Measurements from ENCODE around the gene BSCL2. TPM values are rescaled to one million over a fixed set of nuclear protein-coding genes. Genes with fewer than 3 reads are reported as not detected.

The BSCL2 gene
- total RNA-seq, 1 donor, result 43.5 TPM

DNA sequence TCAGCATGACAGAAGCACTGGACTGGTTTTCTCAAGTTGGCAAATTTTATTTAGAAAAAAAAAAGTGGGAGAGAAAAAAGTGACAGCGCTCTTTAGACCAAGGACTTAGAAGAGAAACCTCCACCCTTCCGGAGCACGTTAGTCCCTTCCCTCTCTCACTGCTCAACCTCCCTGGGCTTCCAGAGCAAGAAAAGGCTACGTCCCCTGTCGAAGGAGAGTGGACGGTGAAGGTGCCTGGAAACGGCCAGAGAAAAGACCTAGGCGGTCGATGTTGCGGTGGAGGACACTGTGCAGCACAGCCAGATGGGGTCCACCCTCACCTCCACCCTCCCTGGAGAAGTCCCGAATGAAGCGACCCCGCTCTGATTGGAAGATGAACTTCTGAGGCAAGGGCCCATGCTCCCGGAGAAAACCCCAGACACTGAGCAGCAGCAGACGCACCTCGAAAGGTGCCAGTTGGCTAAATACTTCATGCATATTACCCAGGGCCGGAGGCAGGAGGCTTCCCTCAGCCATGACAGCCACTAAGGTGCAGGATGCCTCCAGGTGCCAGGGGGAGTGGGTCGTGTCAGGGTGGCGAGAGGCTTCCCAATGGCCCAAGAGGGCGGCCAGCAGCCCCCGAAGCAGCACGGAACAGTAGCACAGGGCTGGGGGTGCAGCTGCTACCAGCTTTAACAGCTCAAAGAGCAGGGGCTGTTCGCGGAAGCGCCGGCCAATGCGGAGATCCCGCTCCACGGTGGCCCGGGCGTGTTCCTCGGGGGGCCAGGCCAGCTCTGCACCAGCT is 60.2 kb downstream of the BSCL2 start:
- TF ChIP-seq, protein P1, sequence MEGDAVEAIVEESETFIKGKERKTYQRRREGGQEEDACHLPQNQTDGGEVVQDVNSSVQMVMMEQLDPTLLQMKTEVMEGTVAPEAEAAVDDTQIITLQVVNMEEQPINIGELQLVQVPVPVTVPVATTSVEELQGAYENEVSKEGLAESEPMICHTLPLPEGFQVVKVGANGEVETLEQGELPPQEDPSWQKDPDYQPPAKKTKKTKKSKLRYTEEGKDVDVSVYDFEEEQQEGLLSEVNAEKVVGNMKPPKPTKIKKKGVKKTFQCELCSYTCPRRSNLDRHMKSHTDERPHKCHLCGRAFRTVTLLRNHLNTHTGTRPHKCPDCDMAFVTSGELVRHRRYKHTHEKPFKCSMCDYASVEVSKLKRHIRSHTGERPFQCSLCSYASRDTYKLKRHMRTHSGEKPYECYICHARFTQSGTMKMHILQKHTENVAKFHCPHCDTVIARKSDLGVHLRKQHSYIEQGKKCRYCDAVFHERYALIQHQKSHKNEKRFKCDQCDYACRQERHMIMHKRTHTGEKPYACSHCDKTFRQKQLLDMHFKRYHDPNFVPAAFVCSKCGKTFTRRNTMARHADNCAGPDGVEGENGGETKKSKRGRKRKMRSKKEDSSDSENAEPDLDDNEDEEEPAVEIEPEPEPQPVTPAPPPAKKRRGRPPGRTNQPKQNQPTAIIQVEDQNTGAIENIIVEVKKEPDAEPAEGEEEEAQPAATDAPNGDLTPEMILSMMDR (IDR thresholded peaks at IDR 0.05; ENCODE audit: insufficient read depth, low read length), result no peak
- peak overlapping the region; percentile 32 for H3K4me3 ChIP-seq (ENCODE audit: low read depth, low read length)
- no peak for DNase-seq (ENCODE audit: low read depth)

DNA sequence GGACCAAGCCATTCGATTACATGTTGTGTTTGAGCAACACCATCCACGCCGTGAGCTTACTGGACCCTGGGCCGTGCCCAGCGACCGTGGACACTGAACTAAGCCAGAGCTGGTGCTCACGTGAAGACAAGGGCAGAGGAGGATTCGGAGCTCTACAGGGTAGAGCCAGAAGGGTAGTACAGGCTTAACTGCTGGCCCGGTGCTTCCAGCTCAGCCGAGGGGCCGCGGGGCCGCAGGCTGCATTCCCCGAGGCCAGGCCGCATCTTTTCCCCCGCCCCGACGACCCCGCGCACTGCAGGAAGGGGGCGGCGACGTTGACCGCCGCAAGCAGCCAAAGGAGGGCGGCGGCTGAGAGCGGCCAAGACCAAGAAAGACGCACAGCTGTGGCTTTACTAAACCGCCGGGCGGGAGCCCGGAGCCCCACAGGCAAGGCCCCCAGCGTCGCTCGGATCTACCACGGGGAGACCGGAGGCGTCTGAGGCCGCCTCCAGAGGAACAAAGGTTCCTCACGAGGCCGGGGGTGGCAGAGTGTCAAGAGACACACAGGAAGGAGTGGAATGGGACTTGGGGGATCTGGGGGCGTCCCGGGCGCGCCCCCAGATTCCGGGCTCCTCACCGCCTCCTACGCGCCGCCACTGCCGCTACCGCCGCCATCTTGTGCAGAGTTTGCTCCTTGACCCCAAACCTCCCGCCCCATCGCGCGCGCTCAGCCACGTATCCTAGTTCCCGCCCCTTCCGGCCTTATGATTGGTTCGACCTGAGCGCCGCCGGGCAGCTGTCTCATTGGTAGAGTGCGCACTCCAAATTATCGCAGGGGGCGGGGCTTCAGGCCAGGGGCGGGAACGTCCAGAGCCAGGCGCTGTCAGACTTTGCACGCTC is 61.0 kb downstream of the BSCL2 start, which contains the start of gene GANAB:
Gene GANAB (minus strand): TSS at position 668 of the 879 bp plus-strand sequence. CDS start 14 bp downstream, at position 654.
- peak within 1 kb of the TSS; percentile 93 for H3K4me3 ChIP-seq (ENCODE audit: low read depth, low read length)
- TF ChIP-seq, protein P1 (IDR thresholded peaks at IDR 0.05; ENCODE audit: insufficient read depth, low read length), result no peak
- DNase-seq (ENCODE audit: low read depth), result peak; percentile 96

DNA sequence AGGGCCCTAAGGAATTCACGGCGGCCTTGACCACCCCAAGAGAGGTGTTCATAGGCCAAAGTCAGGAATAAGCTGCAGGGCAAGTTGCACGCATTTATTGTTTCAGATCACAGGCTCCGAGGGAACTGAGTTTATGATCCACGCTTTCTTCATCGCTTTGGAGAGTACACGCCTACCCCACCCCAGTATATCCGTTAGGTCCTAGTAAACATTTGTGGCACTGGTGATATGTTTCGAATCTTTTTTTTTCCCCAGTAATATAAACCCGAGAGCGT is 61.6 kb downstream of the BSCL2 start:
- TF ChIP-seq, protein P1 (IDR thresholded peaks at IDR 0.05; ENCODE audit: insufficient read depth, low read length), result no peak
- no peak for DNase-seq (ENCODE audit: low read depth)
- peak overlapping the region; percentile 93 for H3K4me3 ChIP-seq (ENCODE audit: low read depth, low read length)

DNA sequence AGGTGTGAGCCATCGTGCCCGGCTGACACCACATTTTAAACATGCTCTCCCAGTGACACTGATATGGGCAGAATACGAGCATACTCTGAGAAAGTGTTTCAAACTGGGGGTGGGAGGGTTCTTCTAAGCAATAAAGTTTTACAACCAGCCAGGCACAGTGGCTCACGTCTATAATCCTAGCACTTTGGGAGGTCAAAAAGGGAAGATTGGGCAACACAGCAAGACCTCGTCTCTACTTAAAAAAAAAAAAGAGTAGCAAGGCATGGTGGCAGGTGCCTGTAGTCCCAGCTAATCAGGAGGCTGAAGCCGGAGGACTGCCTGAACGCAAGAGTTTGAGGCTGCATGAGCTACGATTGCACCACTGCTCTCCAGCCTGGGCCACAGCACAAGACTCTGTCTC is 63.0 kb downstream of the BSCL2 start:
- no peak for DNase-seq (ENCODE audit: low read depth)
- TF ChIP-seq, protein P1 (IDR thresholded peaks at IDR 0.05; ENCODE audit: insufficient read depth, low read length), result no peak
- no peak overlapping the region for H3K4me3 ChIP-seq (ENCODE audit: low read depth, low read length)

Small RNAs within 50 kb of the gene (small RNA-seq; reads per million reads assigned to genes)
- not detected for gene SNORA57

Other genes with a start within 250 kb of the BSCL2 start
- gene AHNAK, start 160.6 kb downstream of the BSCL2 start, total RNA-seq (ENCODE audit: low replicate concordance), result 737 and 1,851 TPM in 2 replicates
- 1,443 and 1,493 TPM in 2 replicates for gene EEF1G, start 133.5 kb downstream of the BSCL2 start, total RNA-seq (ENCODE audit: low replicate concordance)
- gene TUT1, start 115.9 kb downstream of the BSCL2 start, total RNA-seq (ENCODE audit: low replicate concordance), result 4.5 and 9.4 TPM in 2 replicates
- 46.2 and 110 TPM in 2 replicates for gene MTA2, start 105.6 kb downstream of the BSCL2 start, total RNA-seq (ENCODE audit: low replicate concordance)
- gene EML3, start 94.6 kb downstream of the BSCL2 start, total RNA-seq (ENCODE audit: low replicate concordance), result 22.3 and 61.7 TPM in 2 replicates
- gene ROM1, start 94.2 kb downstream of the BSCL2 start, total RNA-seq (ENCODE audit: low replicate concordance), result 4.6 and 26.4 TPM in 2 replicates
- 14.1 and 18.7 TPM in 2 replicates for gene B3GAT3, start 85.4 kb downstream of the BSCL2 start, total RNA-seq (ENCODE audit: low replicate concordance)
- 203 and 208 TPM in 2 replicates for gene GANAB, start 60.8 kb downstream of the BSCL2 start, total RNA-seq (ENCODE audit: low replicate concordance)
- 20.9 and 21.8 TPM in 2 replicates for gene INTS5, start 54.1 kb downstream of the BSCL2 start, total RNA-seq (ENCODE audit: low replicate concordance)
- 14.2 and 48.2 TPM in 2 replicates for gene C11orf98, start 42.2 kb downstream of the BSCL2 start, total RNA-seq (ENCODE audit: low replicate concordance)
- gene CSKMT, start 42.1 kb downstream of the BSCL2 start, total RNA-seq (ENCODE audit: low replicate concordance), result 9.8 and 10.8 TPM in 2 replicates
- gene UQCC3, start 35.8 kb downstream of the BSCL2 start, total RNA-seq (ENCODE audit: low replicate concordance), result 6.8 and 31.3 TPM in 2 replicates
- gene LBHD1, start 35.2 kb downstream of the BSCL2 start, total RNA-seq (ENCODE audit: low replicate concordance), result 4.2 and 4.5 TPM in 2 replicates
- 70.7 and 840 TPM in 2 replicates for gene UBXN1, start 28.4 kb downstream of the BSCL2 start, total RNA-seq (ENCODE audit: low replicate concordance)
- gene LRRN4CL, start 17.9 kb downstream of the BSCL2 start, total RNA-seq (ENCODE audit: low replicate concordance), result 39.0 and 62.0 TPM in 2 replicates
- not detected in 2 replicates for gene GNG3, start 252 bp upstream of the BSCL2 start, total RNA-seq (ENCODE audit: low replicate concordance)
- gene HNRNPUL2, start 20.0 kb upstream of the BSCL2 start, total RNA-seq (ENCODE audit: low replicate concordance), result 10.4 and 16.7 TPM in 2 replicates
- 20.3 and 40.1 TPM in 2 replicates for gene TTC9C, start 21.1 kb upstream of the BSCL2 start, total RNA-seq (ENCODE audit: low replicate concordance)
- 4.2 and 13.4 TPM in 2 replicates for gene ZBTB3, start 46.7 kb upstream of the BSCL2 start, total RNA-seq (ENCODE audit: low replicate concordance)
- gene POLR2G, start 54.2 kb upstream of the BSCL2 start, total RNA-seq (ENCODE audit: low replicate concordance), result 17.0 and 76.5 TPM in 2 replicates
- 15.6 and 42.9 TPM in 2 replicates for gene TAF6L, start 64.0 kb upstream of the BSCL2 start, total RNA-seq (ENCODE audit: low replicate concordance)
- 39.4 and 54.7 TPM in 2 replicates for gene TMEM179B, start 80.0 kb upstream of the BSCL2 start, total RNA-seq (ENCODE audit: low replicate concordance)
- 4.5 and 14.7 TPM in 2 replicates for gene TMEM223, start 84.6 kb upstream of the BSCL2 start, total RNA-seq (ENCODE audit: low replicate concordance)
- gene NXF1, start 98.0 kb upstream of the BSCL2 start, total RNA-seq (ENCODE audit: low replicate concordance), result 27.8 and 77.6 TPM in 2 replicates
- gene STX5, start 124.6 kb upstream of the BSCL2 start, total RNA-seq (ENCODE audit: low replicate concordance), result 20.4 and 42.8 TPM in 2 replicates
- gene TEX54, start 125.4 kb upstream of the BSCL2 start, total RNA-seq (ENCODE audit: low replicate concordance), result 0.54 TPM in 1 of 2 replicates, not detected in the other
- gene WDR74, start 132.2 kb upstream of the BSCL2 start, total RNA-seq (ENCODE audit: low replicate concordance), result 29.5 and 29.8 TPM in 2 replicates
- 174 and 179 TPM in 2 replicates for gene SLC3A2, start 173.5 kb upstream of the BSCL2 start, total RNA-seq (ENCODE audit: low replicate concordance)
- not detected in 2 replicates for gene CHRM1, start 213.9 kb upstream of the BSCL2 start, total RNA-seq (ENCODE audit: low replicate concordance)

Measured in fibroblast of the aortic adventitia (primary cell).